Pancreas (tissue), 10 donors: Measurements from ENCODE around the gene SASS6. TPM values are rescaled to one million over a fixed set of nuclear protein-coding genes. Genes with fewer than 3 reads are reported as not detected.

Experiments used
- ATAC-seq, 4 donors: fragments of 200-7000 bp; cut with Tn5 transposase; one replicate each; pipeline versions ENCODE4 v1.8.0 to v1.9.1; 2020; ENCODE audit warnings: mild to moderate bottlenecking in 4 of 4, moderate library complexity in 4 of 4
- DNase-seq, 6 donors: peaks; one replicate each; pipeline ENCODE4 v3.0.0-alpha.2; 2020
- FAIRE-seq: peaks from 2 replicates; lab custom pipeline; 2012; peaks lifted over from hg19 to GRCh38; lab: Jason Lieb, UNC
- H3K27ac ChIP-seq, 4 donors: fragments of 200-600 bp; sonication (generic); 1 replicate in 3 of 4; 2 replicates in 1 of 4; pipeline versions ENCODE4 v1.5.0 to v1.8.0; 2020
- H3K27me3 ChIP-seq, 4 donors: fragments of 200-600 bp; one replicate each; pipeline ENCODE4 v1.8.0; 2021
- H3K36me3 ChIP-seq, 3 donors: fragments of 200-600 bp; sonication (generic) in 1 of 3; one replicate each; pipeline versions ENCODE4 v1.5.0 to v1.8.0; 2020 to 2021
- H3K4me1 ChIP-seq, 3 donors: fragments of 200-600 bp; one replicate each; pipeline ENCODE4 v1.8.0; 2021
- H3K4me3 ChIP-seq, 4 donors: fragments of 200-600 bp; sonication (generic) in 2 of 4; one replicate each; pipeline versions ENCODE4 v1.5.0 to v1.8.0; 2020 to 2021
- H3K9me3 ChIP-seq, 4 donors: fragments of 200-600 bp; one replicate each; pipeline ENCODE4 v1.8.0; 2021
- WGBS, 2 donors: extraction: QIAGEN DNeasy Blood & Tissue Kit; methylation state at CpG; one replicate each; pipeline ENCODE4 v1.1.7; 2013; 5-methylcytosine and 5-hydroxymethylcytosine counted together
- intact Hi-C, 3 donors: fragments of 100-400 bp; cut with DNase I; formaldehyde crosslinking; loops; one replicate each; pipeline versions ENCODE4 v1.11.1 to v1.14.2; 2022
- polyA plus RNA-seq, 2 donors: library from polyadenylated mRNA; stranded (reverse); fragments of 200-250 nt; gene quantifications; one replicate each; pipeline ENCODE4 v1.2.3, GENCODE V29; 2013
- total RNA-seq, 6 donors: library from RNA; stranded (reverse); fragmentation: NEBNext Ultra II Directional in 4 of 6; extraction: Animal tissue kit (Norgen Biotek cat#: 25700) in 4 of 6; gene quantifications; one replicate each; pipeline versions ENCODE4 v1.2.1 to v1.2.4, GENCODE V29; 2021 to 2023
- TF ChIP-seq, protein P1 (sequence below), 4 donors: fragments of 200-600 bp; sonication (generic) in 3 of 4; IDR thresholded peaks; one replicate each; pipeline versions ENCODE4 v1.5.0 to v1.8.0; 2021; ENCODE audit warnings: antibody characterized with exemption in 4 of 4
- donor health status: healthy with polysubstance abuse.
- donor health status: DM: no; HTN: no; CAD: no; lungs with moderate emphysema.
- donor health status: DM: no; HTN: no; CAD: no.
- donor health status: control.
- donor health status: control.
- donor health status: Bipolar disorder and iron deficiency.
- donor health status: DM: yes; HTN: yes; CAD: no.
- donor health status: DM: no; HTN: no; CAD: no.
- donor health status: DM: no; HTN: no; CAD: no.
- donor health status: DM: yes; HTN: yes; CAD: no.

Gene SASS6
- total and polyA plus RNA-seq, 8 donors: 0.76 to 1.8 (median 1.3) TPM

DNA sequence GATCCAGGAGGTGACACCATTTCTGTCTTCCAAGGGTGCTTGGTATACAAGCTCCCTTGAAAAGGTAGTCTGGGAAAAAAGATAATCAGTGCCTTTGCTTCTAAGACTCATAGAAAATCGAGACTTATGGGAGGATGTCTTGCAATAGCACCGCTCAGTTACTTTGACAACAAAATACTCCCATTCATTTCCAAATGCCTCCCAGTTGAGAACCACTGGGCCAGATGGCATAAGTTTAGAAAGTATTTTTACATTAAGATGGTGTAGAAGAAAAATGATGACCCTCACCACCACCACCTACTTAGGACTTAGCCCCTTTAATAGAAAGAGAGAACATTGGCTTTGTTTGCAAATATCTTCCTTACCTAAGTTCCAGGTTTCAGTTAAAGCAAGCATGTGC, 4.9 kb upstream of the SASS6 start:
- no peak for FAIRE-seq
- intact Hi-C loops: no loop called here
- Histone ChIP-seq H3K27me3 (no peaks in the 10 kb centered on the region), H3K9me3 (no peaks in the 10 kb centered on the region), H3K4me3 (no peak overlapping the region), H3K36me3 (peaks cover 0 to 41% (median 34%) of the 10 kb centered on the region in 3 donors), H3K27ac (no peak overlapping the region), H3K4me1 (peaks cover 7 to 15% (median 13%) of the 10 kb centered on the region in 3 donors)
- TF ChIP-seq, protein P1, sequence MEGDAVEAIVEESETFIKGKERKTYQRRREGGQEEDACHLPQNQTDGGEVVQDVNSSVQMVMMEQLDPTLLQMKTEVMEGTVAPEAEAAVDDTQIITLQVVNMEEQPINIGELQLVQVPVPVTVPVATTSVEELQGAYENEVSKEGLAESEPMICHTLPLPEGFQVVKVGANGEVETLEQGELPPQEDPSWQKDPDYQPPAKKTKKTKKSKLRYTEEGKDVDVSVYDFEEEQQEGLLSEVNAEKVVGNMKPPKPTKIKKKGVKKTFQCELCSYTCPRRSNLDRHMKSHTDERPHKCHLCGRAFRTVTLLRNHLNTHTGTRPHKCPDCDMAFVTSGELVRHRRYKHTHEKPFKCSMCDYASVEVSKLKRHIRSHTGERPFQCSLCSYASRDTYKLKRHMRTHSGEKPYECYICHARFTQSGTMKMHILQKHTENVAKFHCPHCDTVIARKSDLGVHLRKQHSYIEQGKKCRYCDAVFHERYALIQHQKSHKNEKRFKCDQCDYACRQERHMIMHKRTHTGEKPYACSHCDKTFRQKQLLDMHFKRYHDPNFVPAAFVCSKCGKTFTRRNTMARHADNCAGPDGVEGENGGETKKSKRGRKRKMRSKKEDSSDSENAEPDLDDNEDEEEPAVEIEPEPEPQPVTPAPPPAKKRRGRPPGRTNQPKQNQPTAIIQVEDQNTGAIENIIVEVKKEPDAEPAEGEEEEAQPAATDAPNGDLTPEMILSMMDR (IDR thresholded peaks at IDR 0.05): no peak
- 89 to 90% methylated on average over 2 of the region's 2 CpGs for WGBS, 2 donors
- DNase-seq: no peak
- no peak for ATAC-seq

DNA sequence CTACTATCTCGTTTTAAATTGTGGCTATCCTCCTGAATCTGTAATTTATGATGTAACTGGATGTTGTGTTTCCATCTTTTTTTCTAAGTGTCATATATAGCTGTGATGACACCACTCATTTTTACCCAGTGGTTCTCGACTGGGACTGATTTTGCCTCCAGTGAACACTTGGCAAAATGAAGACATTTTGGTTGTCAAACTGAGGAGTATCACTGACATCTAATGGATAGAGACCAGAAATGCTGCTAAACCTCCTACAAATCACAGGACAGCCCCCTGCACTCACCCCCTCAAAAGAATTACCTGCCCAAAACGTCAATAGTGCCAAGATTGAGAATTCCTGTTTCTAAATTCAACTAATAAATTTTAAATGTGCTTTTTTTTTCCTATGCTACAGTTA, 2.1 kb upstream of the SASS6 start:
- ATAC-seq (no peak), DNase-seq (no peak), FAIRE-seq (no peak)
- Histone ChIP-seq H3K4me3 (no peak overlapping the region), H3K27ac (no peak overlapping the region), H3K27me3 (no peaks in the 10 kb centered on the region), H3K4me1 (peaks cover 13 to 19% (median 13%) of the 10 kb centered on the region in 3 donors), H3K36me3 (peaks cover 0 to 23% (median 19%) of the 10 kb centered on the region in 3 donors), H3K9me3 (no peaks in the 10 kb centered on the region)
- WGBS, 2 donors: 60 to 77% methylated on average over 3 of the region's 3 CpGs
- intact Hi-C loops: no loop called here
- TF ChIP-seq, protein P1 (IDR thresholded peaks at IDR 0.05): no peak

DNA sequence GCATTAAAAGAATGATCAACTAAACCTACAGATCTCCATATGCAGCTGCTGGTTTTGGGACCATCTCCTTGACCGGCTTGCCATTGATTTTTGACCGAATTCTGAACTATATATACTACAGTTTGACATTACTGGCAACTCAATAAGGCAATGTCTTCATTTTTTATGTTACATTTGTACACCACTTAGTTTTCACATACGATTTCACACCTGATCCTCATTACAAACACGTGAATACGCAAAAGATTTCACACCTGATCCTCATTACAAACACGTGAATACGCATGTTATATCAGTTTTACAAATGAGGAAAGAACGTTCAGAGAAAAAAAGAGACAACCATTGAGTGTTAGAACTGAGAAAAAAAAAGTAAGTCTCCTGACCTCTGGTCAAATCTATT, 1.1 kb downstream of the SASS6 start:
- TF ChIP-seq, protein P1 (IDR thresholded peaks at IDR 0.05): no peak
- Histone ChIP-seq H3K4me1 (peaks cover 13 to 19% (median 13%) of the 10 kb centered on the region in 3 donors), H3K9me3 (no peaks in the 10 kb centered on the region), H3K27ac (no peak overlapping the region), H3K4me3 (peak overlapping the region in 1 of 4 donors; percentile 88), H3K27me3 (no peaks in the 10 kb centered on the region), H3K36me3 (no peaks in the 10 kb centered on the region)
- DNase-seq (no peak), FAIRE-seq (no peak), ATAC-seq (no peak)
- intact Hi-C loops: no loop called here
- 67 to 68% methylated on average over 8 of the region's 8 CpGs for WGBS, 2 donors

GRCh38 chr1:100130552-100131077, 2.1 kb downstream of the SASS6 start:
- TF ChIP-seq, protein P1 (IDR thresholded peaks at IDR 0.05): no peak
- Histone ChIP-seq H3K27ac (no peak overlapping the region), H3K4me1 (peaks cover 6 to 16% (median 13%) of the 10 kb centered on the region in 3 donors), H3K9me3 (no peaks in the 10 kb centered on the region), H3K4me3 (no peak overlapping the region), H3K36me3 (no peaks in the 10 kb centered on the region), H3K27me3 (no peaks in the 10 kb centered on the region)
- 79 to 82% methylated on average over 5 of the region's 5 CpGs for WGBS, 2 donors
- ATAC-seq (no peak), FAIRE-seq (no peak), DNase-seq (no peak)
- intact Hi-C loops: no loop called here

DNA sequence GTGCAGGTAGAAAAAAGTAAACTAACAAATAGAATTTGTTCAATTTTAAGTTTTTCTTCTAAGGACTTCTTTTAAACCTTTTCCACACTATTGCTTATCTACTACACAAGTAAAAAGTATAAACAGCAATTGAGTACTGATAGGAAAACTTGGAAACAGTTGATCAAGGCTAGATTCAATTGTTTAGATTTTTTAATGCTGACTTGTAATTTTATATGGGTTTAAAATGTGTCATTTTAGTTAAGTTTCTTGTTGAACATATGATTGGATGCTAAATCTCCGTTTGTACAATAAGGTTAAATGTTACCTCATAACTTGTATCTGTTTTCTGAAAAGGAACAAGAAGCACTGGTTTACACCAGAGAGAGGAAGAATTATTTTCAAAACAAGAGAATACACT, 5.5 kb downstream of the SASS6 start:
- DNase-seq (no peak), FAIRE-seq (no peak), ATAC-seq (no peak)
- 72 to 77% methylated on average over 1 of the region's 1 CpG for WGBS, 2 donors
- Histone ChIP-seq H3K36me3 (no peaks in the 10 kb centered on the region), H3K27me3 (no peaks in the 10 kb centered on the region), H3K4me3 (no peak overlapping the region), H3K4me1 (peaks cover 0 to 6% (median 4%) of the 10 kb centered on the region in 3 donors), H3K9me3 (no peaks in the 10 kb centered on the region), H3K27ac (no peak overlapping the region)
- intact Hi-C loops: no loop called here
- TF ChIP-seq, protein P1 (IDR thresholded peaks at IDR 0.05): no peak
